HepG2 (cell line): ENCODE measurements around the gene RASGRF1. TPM values are rescaled to one million over a fixed set of nuclear protein-coding genes. Genes with fewer than 3 reads are reported as not detected.

Experiments used
- ATAC-seq: fragments of 200-7000 bp; cut with Tn5 transposase; 3 replicates; pipeline ENCODE4 v1.9.1; 2020; ENCODE audit warnings: mild to moderate bottlenecking, moderate library complexity
- BruUV-seq: library from RNA; stranded (reverse); fragments of 400-500 nt; replicated peaks from 2 replicates; lab custom pipeline; 2021; lab: Mats Ljungman, UMichigan
- CTCF ChIA-PET: fragments of 300-600 bp; formaldehyde crosslinking; extraction: SDS; loops from one replicate; lab custom pipeline; 2021; ENCODE audit warnings: low total read pairs, inconsistent platforms, low intra/inter-chr PET ratio; lab: Yijun Ruan, JAX
- POLR2A ChIA-PET: fragments of 350-600 bp; sonication (Branson Sonifier 250); formaldehyde crosslinking; loops from one replicate; lab custom pipeline; 2020; ENCODE audit warnings: antibody characterized with exemption, inconsistent platforms; lab: Yijun Ruan, JAX
- DNase-seq: peaks from one replicate; pipeline ENCODE4 v3.0.0-alpha.2; 2015; ENCODE audit warnings: low spot score
- FAIRE-seq: peaks from 3 replicates; lab custom pipeline; 2011; peaks lifted over from hg19 to GRCh38; lab: Jason Lieb, UNC
- H2AFZ ChIP-seq: one replicate; pipeline ENCODE4 v1.6.1; 2011; ENCODE audit warnings: low read length, inconsistent platforms
- H3K27ac ChIP-seq: fragments of 300-600 bp; 3 replicates; pipeline ENCODE4 v1.8.0; 2011; ENCODE audit warnings: mixed run types, mild to moderate bottlenecking, mixed read lengths, low read length, inconsistent platforms; ENCODE audit not compliant: insufficient read depth; ENCODE audit errors: extremely low read length
- H3K27me3 ChIP-seq, 2 experiments: fragments of 200-600 bp in 1 of 2; 2 replicates in 1 of 2; 3 replicates in 1 of 2; pipeline versions ENCODE4 v1.6.0 to v1.8.0; 2011; ENCODE audit warnings: low read length in 2 of 2, mild to moderate bottlenecking in 2 of 2, moderate library complexity in 2 of 2, inconsistent platforms in 1 of 2; ENCODE audit not compliant: insufficient read depth in 2 of 2, control insufficient read depth in 1 of 2
- H3K36me3 ChIP-seq, 2 experiments: fragments of 200-600 bp in 1 of 2; replicated peaks in 1 of 2; 2 replicates in 1 of 2; 3 replicates in 1 of 2; pipeline versions ENCODE4 v1.5.1 to v1.8.0; 2011; ENCODE audit warnings: low read length in 2 of 2, inconsistent platforms in 1 of 2; ENCODE audit not compliant: insufficient read depth in 2 of 2, control insufficient read depth in 1 of 2
- H3K4me1 ChIP-seq: 2 replicates; pipeline ENCODE4 v1.5.1; 2012; ENCODE audit warnings: low read length, inconsistent platforms; ENCODE audit not compliant: insufficient read depth
- H3K4me2 ChIP-seq: 2 replicates; pipeline ENCODE4 v1.6.0; 2011; ENCODE audit warnings: low read depth, low read length, inconsistent platforms
- H3K4me3 ChIP-seq, 3 experiments: fragments of 200-600 bp in 1 of 3; sonication (generic), shearing (Covaris generic) in 1 of 3; replicated peaks in 1 of 3; 2 replicates each; pipeline ENCODE4 v1.5.1; 2011 to 2016; ENCODE audit warnings: low read length in 3 of 3, inconsistent platforms in 2 of 3, low read depth in 2 of 3, mild to moderate bottlenecking in 2 of 3, control low read depth in 1 of 3, mixed read lengths in 1 of 3; ENCODE audit not compliant: insufficient read depth in 1 of 3
- H3K79me2 ChIP-seq: one replicate; pipeline ENCODE4 v1.6.1; 2011; ENCODE audit warnings: low read length, inconsistent platforms; ENCODE audit not compliant: insufficient read depth
- H3K9ac ChIP-seq: 2 replicates; pipeline ENCODE4 v1.6.0; 2011; ENCODE audit warnings: mild to moderate bottlenecking, low read depth, low read length, inconsistent platforms; ENCODE audit not compliant: insufficient read depth
- H3K9me3 ChIP-seq: 2 replicates; pipeline ENCODE4 v1.5.1; 2012; ENCODE audit warnings: mild to moderate bottlenecking, low read length
- H4K20me1 ChIP-seq: 2 replicates; pipeline ENCODE4 v1.6.0; 2011; ENCODE audit warnings: inconsistent platforms, mild to moderate bottlenecking, low read length, moderate library complexity; ENCODE audit not compliant: insufficient read depth
- HNRNPUL1 ChIP-seq: fragments of 200-400 bp; formaldehyde crosslinking; IDR thresholded peaks from 2 replicates; pipeline ENCODE4 v1.6.1; 2017; ENCODE audit warnings: low read depth, mild to moderate bottlenecking, low read length, moderate library complexity
- IKZF4 ChIP-seq: sonication (generic); formaldehyde crosslinking; IDR thresholded peaks from 2 replicates; pipeline ENCODE4 v1.5.1; 2020; ENCODE audit warnings: borderline replicate concordance, mild to moderate bottlenecking, low read depth, missing genetic modification reagents; ENCODE audit errors: not compliant biosample characterization
- JARID2 ChIP-seq: sonication (generic); formaldehyde crosslinking; IDR thresholded peaks from 2 replicates; pipeline ENCODE4 v1.8.1; 2023; ENCODE audit warnings: missing genetic modification reagents, inconsistent platforms; ENCODE audit not compliant: insufficient replicate concordance
- ZBTB7B ChIP-seq: sonication (generic); formaldehyde crosslinking; IDR thresholded peaks from 2 replicates; pipeline ENCODE4 v1.4.0; 2020; ENCODE audit warnings: missing genetic modification reagents
- ZNF12 ChIP-seq: sonication (generic); formaldehyde crosslinking; IDR thresholded peaks from 2 replicates; pipeline ENCODE4 v1.5.0; 2020; ENCODE audit warnings: missing genetic modification reagents
- ZNF263 ChIP-seq: sonication (generic); formaldehyde crosslinking; IDR thresholded peaks from 2 replicates; pipeline ENCODE4 v1.4.0; 2020; ENCODE audit warnings: missing genetic modification reagents
- ZNF616 ChIP-seq: sonication (generic); formaldehyde crosslinking; IDR thresholded peaks from 2 replicates; pipeline ENCODE4 v1.5.0; 2020; ENCODE audit warnings: low read depth, mild to moderate bottlenecking, missing genetic modification reagents
- ZNF629 ChIP-seq: sonication (generic); formaldehyde crosslinking; conservative IDR thresholded peaks from 2 replicates; pipeline ENCODE4 v1.5.0; 2020; ENCODE audit warnings: missing genetic modification reagents
- ZNF768 ChIP-seq: sonication (generic); formaldehyde crosslinking; IDR thresholded peaks from 2 replicates; pipeline ENCODE4 v1.4.0; 2020; ENCODE audit warnings: missing genetic modification reagents
- WGBS: methylation state at CpG from one replicate; pipeline ENCODE4 v1.1.6; 2017; ENCODE audit warnings: low lambda C conversion rate; 5-methylcytosine and 5-hydroxymethylcytosine counted together
- in situ Hi-C: cut with HindIII; loops from 2 replicates; pipeline ENCODE4 v1.10.0; 2017; ENCODE audit warnings: low pct_unique_long_range_greater_than_20kb; ENCODE audit not compliant: extremely low pct_ligation_motif_present
- intact Hi-C: fragments of 100-400 bp; cut with micrococcal nuclease; formaldehyde crosslinking; loops from one replicate; pipeline ENCODE4 v1.10.0; 2022; ENCODE audit not compliant: unreplicated experiment
- polyA plus RNA-seq, 8 experiments: library from polyadenylated mRNA; depleted of rRNA in 3 of 8; stranded (reverse) in 7 of 8; unstranded in 1 of 8; fragments of >200 nt; fragmentation: Illumina TruSeq in 4 of 8; extraction: Trizol in 4 of 8; gene quantifications; 2 replicates each; pipeline versions ENCODE4 v1.2.1 to v1.2.3, GENCODE V29; 2011 to 2016; ENCODE audit warnings: low read depth in 4 of 8, missing spikeins in 1 of 8, mixed read lengths in 1 of 8; ENCODE audit not compliant: insufficient read depth in 1 of 8
- total RNA-seq, 5 experiments: library from RNA; depleted of rRNA; stranded (reverse); fragments of >200 nt; fragmentation: Illumina TruSeq; extraction: Trizol; gene quantifications; 2 replicates each; pipeline ENCODE4 v1.2.3, GENCODE V29; 2016; ENCODE audit warnings: low read depth in 1 of 5
- TF ChIP-seq, protein P1 (sequence below): sonication (generic); formaldehyde crosslinking; IDR thresholded peaks from 2 replicates; pipeline ENCODE4 v1.4.0; 2020; ENCODE audit warnings: missing genetic modification reagents
- TF ChIP-seq, protein P2 (sequence below): sonication (generic); formaldehyde crosslinking; IDR thresholded peaks from 2 replicates; pipeline ENCODE4 v1.8.0; 2022; ENCODE audit warnings: mild to moderate bottlenecking, missing genetic modification reagents, moderate library complexity

The RASGRF1 gene
- total and polyA plus RNA-seq, 2 of the 13 experiments (the other 11 are each of a cell fraction or from before 2014, with no cell fraction given) = 0.55 to 3.0 TPM

DNA sequence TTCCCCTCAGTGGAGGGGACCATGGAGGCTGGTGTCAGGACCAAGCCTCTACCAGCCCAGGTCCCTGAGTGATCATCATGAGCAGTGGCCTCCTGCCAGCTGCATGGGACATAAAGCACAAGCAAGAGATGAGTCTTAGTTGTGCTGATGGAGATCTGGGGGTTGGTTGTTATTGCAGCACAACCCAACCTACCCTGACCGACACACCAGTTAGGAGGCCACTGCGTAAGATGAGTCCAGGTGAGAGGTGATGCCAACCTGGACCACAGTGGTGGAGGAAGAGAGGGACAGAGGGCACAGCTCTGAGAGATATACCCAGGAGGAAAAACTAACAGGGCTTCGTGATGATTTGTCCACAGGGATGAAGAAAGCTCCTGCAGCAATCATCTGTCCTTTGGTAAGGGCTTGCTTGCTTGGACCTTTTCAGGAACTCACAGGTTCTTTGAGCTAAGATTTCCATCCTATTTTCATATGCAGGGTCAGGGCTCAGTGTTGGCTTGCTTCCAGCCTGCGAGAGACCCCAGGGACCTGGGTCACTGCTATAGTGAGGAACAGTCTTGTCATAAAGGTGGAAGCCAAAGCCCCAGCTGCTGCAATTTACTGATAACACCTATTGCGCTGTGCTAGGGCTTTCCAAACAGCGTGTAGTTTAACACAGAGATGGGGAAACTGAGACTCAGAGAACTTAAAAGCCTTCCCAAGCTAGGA lies 8.1 kb downstream of the RASGRF1 start:
- peaks cover 3 to 7% of the 10 kb centered on the region in 2 experiments; a peak in 3 of 5 replicates for H3K27me3 ChIP-seq
- H3K4me2 ChIP-seq = no peak overlapping the region
- H3K36me3 ChIP-seq = no peaks in the 10 kb centered on the region
- DNase-seq = no peak
- no peak overlapping the region for H3K9ac ChIP-seq
- ChIA-PET POLR2A (no interaction called here), CTCF (no interaction called here)
- TF ChIP-seq ZNF12 = peak; percentile 92
- TF ChIP-seq HNRNPUL1 = no peak
- H4K20me1 ChIP-seq = no peaks in the 10 kb centered on the region
- no peak for ATAC-seq
- no peak overlapping the region for H3K4me3 ChIP-seq
- H2AFZ ChIP-seq = no peak overlapping the region
- intact Hi-C loops = no loop called here
- no peak for FAIRE-seq
- H3K27ac ChIP-seq = no peak overlapping the region
- no peaks in the 10 kb centered on the region for H3K79me2 ChIP-seq
- in situ Hi-C loops = no loop called here
- 54% methylated on average over 5 of the region's 6 CpGs for WGBS
- no peaks in the 10 kb centered on the region for H3K4me1 ChIP-seq
- H3K9me3 ChIP-seq = no peaks in the 10 kb centered on the region
- no TSS peak for BruUV-seq

- Histone ChIP-seq H3K36me3 (no peaks in the 10 kb centered on the region), H3K4me3 (no peak overlapping the region), H2AFZ (no peak overlapping the region), H3K9ac (no peak overlapping the region), H3K79me2 (no peaks in the 10 kb centered on the region)
- DNase-seq = no peak
- in situ Hi-C loops = no loop called here
- POLR2A ChIA-PET = no interaction called here
- TF ChIP-seq, protein P1, sequence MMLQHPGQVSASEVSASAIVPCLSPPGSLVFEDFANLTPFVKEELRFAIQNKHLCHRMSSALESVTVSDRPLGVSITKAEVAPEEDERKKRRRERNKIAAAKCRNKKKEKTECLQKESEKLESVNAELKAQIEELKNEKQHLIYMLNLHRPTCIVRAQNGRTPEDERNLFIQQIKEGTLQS = no peak
- no peak for TF ChIP-seq ZBTB7B (CRISPR knock-in tag)
- no peak for TF ChIP-seq JARID2 (CRISPR knock-in tag)
- TF ChIP-seq, protein P2, sequence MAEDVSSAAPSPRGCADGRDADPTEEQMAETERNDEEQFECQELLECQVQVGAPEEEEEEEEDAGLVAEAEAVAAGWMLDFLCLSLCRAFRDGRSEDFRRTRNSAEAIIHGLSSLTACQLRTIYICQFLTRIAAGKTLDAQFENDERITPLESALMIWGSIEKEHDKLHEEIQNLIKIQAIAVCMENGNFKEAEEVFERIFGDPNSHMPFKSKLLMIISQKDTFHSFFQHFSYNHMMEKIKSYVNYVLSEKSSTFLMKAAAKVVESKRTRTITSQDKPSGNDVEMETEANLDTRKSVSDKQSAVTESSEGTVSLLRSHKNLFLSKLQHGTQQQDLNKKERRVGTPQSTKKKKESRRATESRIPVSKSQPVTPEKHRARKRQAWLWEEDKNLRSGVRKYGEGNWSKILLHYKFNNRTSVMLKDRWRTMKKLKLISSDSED = no peak
- no peak for TF ChIP-seq ZNF263 (CRISPR knock-in tag)
- TF ChIP-seq ZNF616 = no peak
- TF ChIP-seq IKZF4 = no peak
- TF ChIP-seq ZNF629 (CRISPR knock-in tag) = no peak
- TF ChIP-seq ZNF768 (CRISPR knock-in tag) = no peak
- TF ChIP-seq, all 625 proteins: peak for 0
- Histone ChIP-seq H3K27me3 (peaks cover 0 to 1% of the 10 kb centered on the region in 2 experiments; a peak in 1 of 5 replicates), H3K4me1 (no peaks in the 10 kb centered on the region), H3K27ac (no peak overlapping the region), H3K4me2 (no peak overlapping the region), H3K9me3 (no peaks in the 10 kb centered on the region), H4K20me1 (no peaks in the 10 kb centered on the region)
- 19% methylated on average over 6 of the region's 11 CpGs for WGBS
- intact Hi-C loops = no loop called here
- no TSS peak for BruUV-seq
- ATAC-seq = no peak
- FAIRE-seq = no peak
- CTCF ChIA-PET = no interaction called here
Measured at GRCh38 chr15:79078763-79079410, 11.7 kb downstream of the RASGRF1 start.
